Neuronal stem cell (in vitro differentiated cells): ENCODE results near the gene KLHL24.
"Not testable (repeated sequence)": the region's sequence is repeated elsewhere in the genome, so short reads cannot be mapped to it uniquely, and the experiment has no call there.

ENCODE experiments used
- DNase-seq: peaks from one replicate; pipeline ENCODE4 v3.0.0-alpha.2; 2013; ENCODE audit warnings: low spot score
- H2AFZ ChIP-seq: one replicate; pipeline ENCODE4 v1.6.1; 2013; ENCODE audit warnings: mild to moderate bottlenecking, low read length, inconsistent platforms
- H2AK5ac ChIP-seq: 2 replicates; pipeline ENCODE4 v1.6.1; 2013; ENCODE audit warnings: low read depth, mild to moderate bottlenecking, inconsistent platforms, low read length, moderate library complexity, mixed read lengths
- H2BK120ac ChIP-seq: 2 replicates; pipeline ENCODE4 v1.6.1; 2013; ENCODE audit warnings: low read depth, mild to moderate bottlenecking, inconsistent platforms, low read length, moderate library complexity, mixed read lengths
- H2BK12ac ChIP-seq: one replicate; pipeline ENCODE4 v1.6.1; 2013; ENCODE audit warnings: low read length, inconsistent platforms
- H2BK15ac ChIP-seq: 2 replicates; pipeline ENCODE4 v1.6.1; 2013; ENCODE audit warnings: mild to moderate bottlenecking, low read length, inconsistent platforms, mixed read lengths
- H2BK5ac ChIP-seq: one replicate; pipeline ENCODE4 v1.6.1; 2013; ENCODE audit warnings: inconsistent platforms, mild to moderate bottlenecking, low read length, moderate library complexity
- H3K14ac ChIP-seq: one replicate; pipeline ENCODE4 v1.6.1; 2013; ENCODE audit warnings: low read length, inconsistent platforms
- H3K18ac ChIP-seq: 2 replicates; pipeline ENCODE4 v1.6.1; 2013; ENCODE audit warnings: low read length, inconsistent platforms
- H3K23ac ChIP-seq: 2 replicates; pipeline ENCODE4 v1.6.1; 2013; ENCODE audit warnings: low read depth, mild to moderate bottlenecking, mixed read lengths, low read length, inconsistent platforms; ENCODE audit not compliant: poor library complexity
- H3K27ac ChIP-seq: replicated peaks from 3 replicates; pipeline ENCODE4 v1.5.1; 2013; ENCODE audit warnings: low read length, inconsistent platforms
- H3K27me3 ChIP-seq, 3 experiments: 2 replicates each; pipeline ENCODE4 v1.6.1; 2013; ENCODE audit warnings: low read length in 3 of 3, mild to moderate bottlenecking in 2 of 3, inconsistent platforms in 1 of 3, low read depth in 1 of 3, mixed read lengths in 1 of 3, moderate library complexity in 1 of 3; ENCODE audit not compliant: control insufficient read depth in 3 of 3, insufficient read depth in 3 of 3
- H3K36me3 ChIP-seq, 2 donors: replicated peaks in 1 of 2; 2 replicates each; pipeline ENCODE4 v1.6.1; 2013; ENCODE audit warnings: low read length in 2 of 2; ENCODE audit not compliant: control insufficient read depth in 2 of 2, insufficient read depth in 2 of 2
- H3K4ac ChIP-seq: 2 replicates; pipeline ENCODE4 v1.6.1; 2013; ENCODE audit warnings: inconsistent platforms, mild to moderate bottlenecking, low read length, moderate library complexity
- H3K4me1 ChIP-seq, 2 donors: 1 replicate in 1 of 2; 2 replicates in 1 of 2; pipeline ENCODE4 v1.6.1; 2013; ENCODE audit warnings: low read length in 2 of 2, low read depth in 1 of 2; ENCODE audit not compliant: control insufficient read depth in 2 of 2, insufficient read depth in 1 of 2
- H3K4me2 ChIP-seq: one replicate; pipeline ENCODE4 v1.6.1; 2013; ENCODE audit warnings: mild to moderate bottlenecking, low read length, inconsistent platforms; ENCODE audit not compliant: insufficient read depth, poor library complexity, severe bottlenecking
- H3K4me3 ChIP-seq, 2 donors: 2 replicates each; pipeline ENCODE4 v1.5.1; 2013; ENCODE audit warnings: low read length in 2 of 2, mild to moderate bottlenecking in 2 of 2, inconsistent platforms in 1 of 2, moderate library complexity in 1 of 2
- H3K79me1 ChIP-seq: one replicate; pipeline ENCODE4 v1.6.1; 2013; ENCODE audit warnings: low read depth, mild to moderate bottlenecking, inconsistent platforms, low read length, moderate library complexity
- H3K9ac ChIP-seq: one replicate; pipeline ENCODE4 v1.6.1; 2013; ENCODE audit warnings: mild to moderate bottlenecking, low read depth, low read length, inconsistent platforms; ENCODE audit not compliant: poor library complexity
- H3K9me3 ChIP-seq, 2 donors: replicated peaks in 1 of 2; 2 replicates each; pipeline versions ENCODE3 to v1.6.1; 2013; ENCODE audit warnings: low read length in 2 of 2, mild to moderate bottlenecking in 2 of 2, inconsistent platforms in 1 of 2, low read depth in 1 of 2, mixed read lengths in 1 of 2, moderate library complexity in 1 of 2; ENCODE audit not compliant: control insufficient read depth in 2 of 2, insufficient read depth in 1 of 2
- H4K8ac ChIP-seq: one replicate; pipeline ENCODE4 v1.6.1; 2013; ENCODE audit warnings: low read depth, mild to moderate bottlenecking, inconsistent platforms, low read length, moderate library complexity
- H4K91ac ChIP-seq: one replicate; pipeline ENCODE4 v1.6.1; 2013; ENCODE audit warnings: low read length, low read depth, mild to moderate bottlenecking, inconsistent platforms; ENCODE audit not compliant: poor library complexity
- WGBS, 2 donors: extraction: QIAGEN DNeasy Blood & Tissue Kit; methylation state at CpG; one replicate each; pipeline ENCODE4 v1.1.7; 2013; ENCODE audit warnings: missing lambda C conversion rate in 2 of 2, mixed read lengths in 1 of 2; ENCODE audit not compliant: insufficient read length in 2 of 2, insufficient replicate concordance in 1 of 2; ENCODE audit errors: extremely low coverage in 2 of 2; 5-methylcytosine and 5-hydroxymethylcytosine counted together

KLHL24 gene

GRCh38 chr3:183635107-183635430 lies 354 bp upstream of the KLHL24 start:
- H3K9me3 ChIP-seq: no peaks in the 10 kb centered on the region
- H3K79me1 ChIP-seq: peaks cover 4% of the 10 kb centered on the region
- H4K8ac ChIP-seq: no peak overlapping the region
- no peak for DNase-seq
- H3K36me3 ChIP-seq: no peaks in the 10 kb centered on the region
- no peak overlapping the region for H3K14ac ChIP-seq
- H3K18ac ChIP-seq: peak overlapping the region; percentile 35
- no peak overlapping the region for H3K4ac ChIP-seq
- peaks cover 2 to 3% of the 10 kb centered on the region in 2 donors for H3K4me1 ChIP-seq
- H2BK5ac ChIP-seq: no peak overlapping the region
- no peak overlapping the region for H4K91ac ChIP-seq
- no peak overlapping the region for H2AK5ac ChIP-seq
- peak overlapping the region; percentile 64 to 98 for H3K4me3 ChIP-seq
- peak overlapping the region; percentile 89 for H2AFZ ChIP-seq
- H2BK12ac ChIP-seq: no peak overlapping the region
- H2BK120ac ChIP-seq: no peak overlapping the region
- H2BK15ac ChIP-seq: peak overlapping the region; percentile 49
- no peak overlapping the region for H3K23ac ChIP-seq
- H3K27ac ChIP-seq: no peak overlapping the region
- WGBS, 2 donors: no CpG with 5 or more reads among the region's 9 CpGs
- H3K9ac ChIP-seq: no peak overlapping the region
- peak overlapping the region; percentile 84 for H3K4me2 ChIP-seq
- H3K27me3 ChIP-seq: no peaks in the 10 kb centered on the region

GRCh38 chr3:183636221-183637105 lies 1.0 kb downstream of the KLHL24 start:
- no CpG with 5 or more reads among the region's 84 CpGs for WGBS, 2 donors
- H3K79me1 ChIP-seq: peaks cover 4% of the 10 kb centered on the region
- H3K36me3 ChIP-seq: no peaks in the 10 kb centered on the region
- H2AK5ac ChIP-seq: no peak overlapping the region
- H3K9ac ChIP-seq: peak overlapping the region; percentile 91
- peak overlapping the region; percentile 76 for H3K4me2 ChIP-seq
- H3K23ac ChIP-seq: peak overlapping the region; percentile 95
- H2BK15ac ChIP-seq: peak overlapping the region; percentile 26
- peak overlapping the region; percentile 95 for H3K18ac ChIP-seq
- no peak overlapping the region for H2BK120ac ChIP-seq
- H2BK5ac ChIP-seq: peak overlapping the region; percentile 90
- peak; percentile 93 for DNase-seq
- H3K14ac ChIP-seq: peak overlapping the region; percentile 84
- H4K8ac ChIP-seq: no peak overlapping the region
- no peak overlapping the region for H3K4ac ChIP-seq
- H4K91ac ChIP-seq: no peak overlapping the region
- H3K27me3 ChIP-seq: no peaks in the 10 kb centered on the region
- H3K27ac ChIP-seq: peak overlapping the region; percentile 82
- H3K4me3 ChIP-seq: peak overlapping the region; percentile 64 to 98
- no peaks in the 10 kb centered on the region for H3K9me3 ChIP-seq
- peak overlapping the region; percentile 89 for H2AFZ ChIP-seq
- H2BK12ac ChIP-seq: no peak overlapping the region
- peaks cover 2 to 3% of the 10 kb centered on the region in 2 donors for H3K4me1 ChIP-seq

GRCh38 chr3:183637106-183637486 lies 1.7 kb downstream of the KLHL24 start:
- Histone ChIP-seq H2BK5ac (no peak overlapping the region), H3K36me3 (no peaks in the 10 kb centered on the region), H3K4me2 (peak overlapping the region; percentile 76), H2AFZ (peak overlapping the region; percentile 89), H3K14ac (no peak overlapping the region), H3K9me3 (no peaks in the 10 kb centered on the region), H3K4me1 (peaks cover 2 to 3% of the 10 kb centered on the region in 2 donors), H4K91ac (no peak overlapping the region), H2BK12ac (no peak overlapping the region), H2BK15ac (no peak overlapping the region), H3K18ac (no peak overlapping the region), H2AK5ac (no peak overlapping the region), H3K79me1 (peaks cover 4% of the 10 kb centered on the region), H4K8ac (no peak overlapping the region), H3K23ac (peak overlapping the region; percentile 93), H3K4ac (no peak overlapping the region), H2BK120ac (no peak overlapping the region), H3K27me3 (no peaks in the 10 kb centered on the region), H3K27ac (peak overlapping the region; percentile 71), H3K4me3 (peak overlapping the region; percentile 64 to 87), H3K9ac (peak overlapping the region; percentile 91)
- no peak for DNase-seq
- no CpG with 5 or more reads among the region's 6 CpGs for WGBS, 2 donors

GRCh38 chr3:183637633-183638032 lies 2.2 kb downstream of the KLHL24 start:
- not testable (repeated sequence) for H3K4ac ChIP-seq, H3K14ac ChIP-seq, H3K4me2 ChIP-seq, H2AK5ac ChIP-seq, H3K9me3 ChIP-seq, H3K4me1 ChIP-seq, H3K9ac ChIP-seq, H2AFZ ChIP-seq, H2BK15ac ChIP-seq, H3K27ac ChIP-seq, H3K18ac ChIP-seq, H3K27me3 ChIP-seq, H2BK120ac ChIP-seq, H3K23ac ChIP-seq, DNase-seq, H3K36me3 ChIP-seq, H4K91ac ChIP-seq, H2BK5ac ChIP-seq, H3K79me1 ChIP-seq, H4K8ac ChIP-seq, H2BK12ac ChIP-seq
- H3K4me3 ChIP-seq: peak overlapping the region in 1 of 2 donors; percentile 64
- WGBS, 2 donors: no CpG with 5 or more reads among the region's 14 CpGs
